HEK293 (cell line): Measurements from ENCODE around the gene LTB4R.

Experiments used
- CTCF ChIA-PET: fragments of 350-600 bp; formaldehyde crosslinking; extraction: SDS; loops from one replicate; lab custom pipeline; 2021; ENCODE audit warnings: antibody characterized with exemption; lab: Yijun Ruan, JAX
- POLR2A ChIA-PET: fragments of 300-600 bp; formaldehyde crosslinking; extraction: SDS; loops from one replicate; lab custom pipeline; 2020; ENCODE audit warnings: antibody characterized with exemption, inconsistent platforms; lab: Yijun Ruan, JAX
- H3K27ac ChIP-seq: fragments of 200-500 bp; sonication (Bioruptor generic); 2 replicates; pipeline ENCODE4 v1.5.1; 2014; ENCODE audit warnings: low read depth, low read length, control low read depth, inconsistent platforms; ENCODE audit errors: extremely low read depth
- H3K36me3 ChIP-seq, 2 experiments: fragments of 200-500 bp in 1 of 2; sonication (Bioruptor generic) in 1 of 2; 1 replicate in 1 of 2; 2 replicates in 1 of 2; pipeline ENCODE4 v1.5.1; 2014 to 2017; ENCODE audit warnings: inconsistent platforms in 2 of 2, low read length in 2 of 2; ENCODE audit not compliant: control insufficient read depth in 2 of 2, insufficient read depth in 1 of 2
- H3K4me1 ChIP-seq: fragments of 200-500 bp; sonication (Bioruptor generic); 2 replicates; pipeline ENCODE4 v1.5.1; 2014; ENCODE audit warnings: mild to moderate bottlenecking, low read length, inconsistent platforms; ENCODE audit not compliant: control insufficient read depth, insufficient read depth
- H3K4me3 ChIP-seq: 2 replicates; pipeline ENCODE4 v1.5.1; 2011; ENCODE audit warnings: low read depth, mild to moderate bottlenecking, control low read depth, low read length, moderate library complexity
- H3K9me3 ChIP-seq: fragments of 200-500 bp; sonication (Bioruptor generic); 2 replicates; pipeline ENCODE4 v1.5.1; 2014; ENCODE audit warnings: low read depth, low read length, inconsistent platforms; ENCODE audit not compliant: control insufficient read depth, insufficient read depth
- GLIS1 ChIP-seq: fragments of 450-650 bp; formaldehyde crosslinking; IDR thresholded peaks from 2 replicates; pipeline ENCODE4 v1.5.1; 2016; ENCODE audit warnings: missing biosample characterization, missing genetic modification characterization
- KLF8 ChIP-seq: fragments of 450-650 bp; formaldehyde crosslinking; IDR thresholded peaks from 2 replicates; pipeline ENCODE4 v1.5.1; 2016; ENCODE audit warnings: missing biosample characterization, missing genetic modification characterization
- KLF9 ChIP-seq: fragments of 450-650 bp; formaldehyde crosslinking; IDR thresholded peaks from 2 replicates; pipeline ENCODE4 v1.5.1; 2016; ENCODE audit warnings: missing biosample characterization, missing genetic modification characterization, low read depth
- RBAK ChIP-seq: fragments of 450-650 bp; formaldehyde crosslinking; IDR thresholded peaks from 2 replicates; pipeline ENCODE4 v1.5.1; 2016; ENCODE audit warnings: missing biosample characterization, missing genetic modification characterization
- SCRT2 ChIP-seq: fragments of 450-650 bp; formaldehyde crosslinking; IDR thresholded peaks from 2 replicates; pipeline ENCODE4 v1.5.1; 2016; ENCODE audit warnings: missing biosample characterization, missing genetic modification characterization
- SETDB1 ChIP-seq: IDR thresholded peaks from one replicate; pipeline ENCODE4 v1.6.1; 2017; ENCODE audit warnings: mild to moderate bottlenecking, low read length, moderate library complexity, mixed read lengths; ENCODE audit not compliant: insufficient read length
- SP7 ChIP-seq: fragments of 450-650 bp; formaldehyde crosslinking; IDR thresholded peaks from 2 replicates; pipeline ENCODE4 v1.5.1; 2016; ENCODE audit warnings: missing biosample characterization, missing genetic modification characterization
- WT1 ChIP-seq: fragments of 450-650 bp; formaldehyde crosslinking; IDR thresholded peaks from 2 replicates; pipeline ENCODE4 v1.5.1; 2016; ENCODE audit warnings: missing biosample characterization, missing genetic modification characterization
- ZBTB7A ChIP-seq: fragments of 450-650 bp; formaldehyde crosslinking; IDR thresholded peaks from 2 replicates; pipeline ENCODE4 v1.5.1; 2016; ENCODE audit warnings: low read depth, missing biosample characterization, missing genetic modification characterization
- ZNF16 ChIP-seq: fragments of 450-650 bp; formaldehyde crosslinking; IDR thresholded peaks from 2 replicates; pipeline ENCODE4 v1.5.1; 2016; ENCODE audit warnings: low read depth, missing biosample characterization, missing genetic modification characterization
- ZNF184 ChIP-seq: fragments of 450-650 bp; IDR thresholded peaks from 2 replicates; pipeline ENCODE4 v1.5.1; 2018; ENCODE audit warnings: missing biosample characterization, mild to moderate bottlenecking, missing genetic modification characterization
- ZNF24 ChIP-seq: fragments of 450-650 bp; formaldehyde crosslinking; IDR thresholded peaks from 2 replicates; pipeline ENCODE4 v1.5.1; 2016; ENCODE audit warnings: missing biosample characterization, missing genetic modification characterization
- ZNF335 ChIP-seq: fragments of 450-650 bp; formaldehyde crosslinking; conservative IDR thresholded peaks from 2 replicates; pipeline ENCODE4 v1.5.1; 2016; ENCODE audit warnings: missing biosample characterization, missing genetic modification characterization
- ZNF404 ChIP-seq: fragments of 450-650 bp; formaldehyde crosslinking; IDR thresholded peaks from 2 replicates; pipeline ENCODE4 v1.5.1; 2017; ENCODE audit warnings: missing biosample characterization, missing genetic modification characterization
- ZNF416 ChIP-seq: fragments of 450-650 bp; formaldehyde crosslinking; IDR thresholded peaks from 2 replicates; pipeline ENCODE4 v1.5.1; 2016; ENCODE audit warnings: missing biosample characterization, missing genetic modification characterization
- ZNF473 ChIP-seq: fragments of 450-650 bp; formaldehyde crosslinking; IDR thresholded peaks from 2 replicates; pipeline ENCODE4 v1.5.1; 2017; ENCODE audit warnings: missing biosample characterization, missing genetic modification characterization
- ZNF488 ChIP-seq: fragments of 450-650 bp; formaldehyde crosslinking; IDR thresholded peaks from 2 replicates; pipeline ENCODE4 v1.5.1; 2016; ENCODE audit warnings: missing biosample characterization, missing genetic modification characterization
- ZNF501 ChIP-seq: fragments of 450-650 bp; formaldehyde crosslinking; IDR thresholded peaks from 2 replicates; pipeline ENCODE4 v1.5.1; 2016; ENCODE audit warnings: missing biosample characterization, missing genetic modification characterization
- ZNF521 ChIP-seq: fragments of 450-650 bp; formaldehyde crosslinking; IDR thresholded peaks from 2 replicates; pipeline ENCODE4 v1.5.1; 2017; ENCODE audit warnings: missing biosample characterization, mild to moderate bottlenecking, missing genetic modification characterization
- ZNF555 ChIP-seq: fragments of 450-650 bp; formaldehyde crosslinking; conservative IDR thresholded peaks from 2 replicates; pipeline ENCODE4 v1.5.1; 2017; ENCODE audit warnings: missing biosample characterization, mild to moderate bottlenecking, missing genetic modification characterization, inconsistent platforms
- ZNF621 ChIP-seq: fragments of 450-650 bp; formaldehyde crosslinking; IDR thresholded peaks from 2 replicates; pipeline ENCODE4 v1.5.1; 2017; ENCODE audit warnings: missing biosample characterization, missing genetic modification characterization
- ZNF624 ChIP-seq: fragments of 450-650 bp; formaldehyde crosslinking; IDR thresholded peaks from 2 replicates; pipeline ENCODE4 v1.5.1; 2017; ENCODE audit warnings: missing biosample characterization, missing genetic modification characterization
- ZNF629 ChIP-seq: fragments of 450-650 bp; formaldehyde crosslinking; IDR thresholded peaks from 2 replicates; pipeline ENCODE4 v1.5.1; 2017; ENCODE audit warnings: missing biosample characterization, missing genetic modification characterization
- ZNF664 ChIP-seq: fragments of 450-650 bp; formaldehyde crosslinking; IDR thresholded peaks from 2 replicates; pipeline ENCODE4 v1.5.1; 2016; ENCODE audit warnings: missing biosample characterization, missing genetic modification characterization
- ZNF76 ChIP-seq: fragments of 450-650 bp; formaldehyde crosslinking; IDR thresholded peaks from 2 replicates; pipeline ENCODE4; 2016; ENCODE audit warnings: low read depth, missing biosample characterization, missing genetic modification characterization, borderline replicate concordance
- ZNF776 ChIP-seq: fragments of 450-650 bp; formaldehyde crosslinking; IDR thresholded peaks from 2 replicates; pipeline ENCODE4 v1.5.0; 2017; ENCODE audit warnings: missing biosample characterization, missing genetic modification characterization, borderline replicate concordance
- ZNF843 ChIP-seq: fragments of 450-650 bp; formaldehyde crosslinking; IDR thresholded peaks from 2 replicates; pipeline ENCODE4 v1.5.1; 2016; ENCODE audit warnings: missing biosample characterization, missing genetic modification characterization
- ZSCAN18 ChIP-seq: fragments of 450-650 bp; formaldehyde crosslinking; IDR thresholded peaks from 2 replicates; pipeline ENCODE4 v1.5.1; 2016; ENCODE audit warnings: missing biosample characterization, missing genetic modification characterization
- TF ChIP-seq, protein P1 (sequence below): fragments of 450-650 bp; formaldehyde crosslinking; IDR thresholded peaks from 2 replicates; pipeline ENCODE4 v1.5.1; 2016; ENCODE audit warnings: missing biosample characterization, missing genetic modification characterization
- TF ChIP-seq, protein P2 (sequence below): fragments of 450-650 bp; formaldehyde crosslinking; IDR thresholded peaks from 2 replicates; pipeline ENCODE4 v1.5.1; 2016; ENCODE audit warnings: missing biosample characterization, missing genetic modification characterization, low read depth

Gene LTB4R

DNA sequence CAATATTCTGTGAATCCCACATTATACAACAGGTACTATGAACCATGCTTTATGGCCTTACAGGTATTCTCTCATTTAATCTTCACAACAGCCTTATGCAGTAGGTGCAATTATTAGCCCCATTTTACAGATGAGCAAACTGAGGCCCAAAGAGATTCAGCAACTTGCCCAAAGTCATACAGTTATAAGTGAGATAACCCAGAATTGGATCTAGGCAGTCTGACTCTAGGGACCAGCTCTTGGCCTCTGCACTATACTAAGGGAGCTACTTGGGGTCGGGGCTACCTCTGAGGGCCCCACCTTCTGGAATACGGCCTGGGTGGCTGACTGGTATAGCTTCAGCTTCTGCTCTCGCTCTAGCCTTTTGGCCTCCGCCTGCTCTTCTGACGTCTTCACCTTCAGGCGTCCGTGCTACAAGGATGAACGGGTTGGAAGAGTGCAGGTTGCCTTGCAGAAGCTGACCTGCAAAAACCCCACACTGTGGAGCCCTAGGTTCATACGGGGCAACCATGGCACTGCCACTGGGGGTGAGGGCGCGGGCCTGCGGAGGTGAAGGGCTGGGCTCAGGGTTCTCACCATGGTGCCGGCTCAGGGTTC lies 40.7 kb upstream of the LTB4R start:
- peak overlapping the region; percentile 92 for H3K4me3 ChIP-seq
- TF ChIP-seq ZNF664 (no peak), ZNF24 (tag by site-specific recombination) (peak; percentile 42; the same call in 1 of the 2 replicates), KLF8 (0 out of 2 replicates have a peak, but pooled peaks have one; percentile 29), ZNF629 (tag by site-specific recombination) (peak; percentile 27), SP7 (no peak)
- POLR2A ChIA-PET, result interaction anchor here (0.5 to 2.9 kb wide), 32 partner anchors 9 to 218 kb away, joined by 3 to 47 read pairs (median 5); partner anchors contain the start of genes CIDEB, DCAF11, DHRS1 and EMC9
- H3K36me3 ChIP-seq, result peaks cover 0 to 36% of the 10 kb centered on the region in 2 experiments; a peak in 1 of 3 replicates
- H3K9me3 ChIP-seq, result no peaks in the 10 kb centered on the region
- CTCF ChIA-PET, result interaction anchor here (0.6 to 3.0 kb wide), 12 partner anchors 11 to 167 kb away, joined by 3 to 17 read pairs (median 4); partner anchors contain the start of genes CIDEB, LTB4R2, MDP1 and TINF2
- peak overlapping the region; percentile 94 for H3K27ac ChIP-seq
- peaks cover 3% of the 10 kb centered on the region; the same call in 1 of the 2 replicates for H3K4me1 ChIP-seq

- CTCF ChIA-PET, result interaction anchor here (0.6 to 3.0 kb wide), 16 partner anchors 11 to 166 kb away, joined by 3 to 17 read pairs (median 4); partner anchors contain the start of genes CIDEB, LTB4R2, MDP1 and TINF2
- POLR2A ChIA-PET, result interaction anchor here (0.5 to 2.9 kb wide), 36 partner anchors 9 to 219 kb away, joined by 3 to 47 read pairs (median 5); partner anchors contain the start of genes CHMP4A, CIDEB, DCAF11 and DHRS1
- Histone ChIP-seq H3K9me3 (no peaks in the 10 kb centered on the region), H3K4me3 (peak within 1 kb of the TSS; percentile 92), H3K36me3 (peaks cover 0 to 30% of the 10 kb centered on the region in 2 experiments; a peak in 1 of 3 replicates), H3K4me1 (peaks cover 3% of the 10 kb centered on the region; the same call in 1 of the 2 replicates), H3K27ac (peak within 1 kb of the TSS; percentile 94)
- TF ChIP-seq ZNF501 (tag by site-specific recombination), result no peak
- no peak for TF ChIP-seq ZNF621 (tag by site-specific recombination)
- TF ChIP-seq ZNF416 (tag by site-specific recombination), result no peak
- TF ChIP-seq, protein P1, sequence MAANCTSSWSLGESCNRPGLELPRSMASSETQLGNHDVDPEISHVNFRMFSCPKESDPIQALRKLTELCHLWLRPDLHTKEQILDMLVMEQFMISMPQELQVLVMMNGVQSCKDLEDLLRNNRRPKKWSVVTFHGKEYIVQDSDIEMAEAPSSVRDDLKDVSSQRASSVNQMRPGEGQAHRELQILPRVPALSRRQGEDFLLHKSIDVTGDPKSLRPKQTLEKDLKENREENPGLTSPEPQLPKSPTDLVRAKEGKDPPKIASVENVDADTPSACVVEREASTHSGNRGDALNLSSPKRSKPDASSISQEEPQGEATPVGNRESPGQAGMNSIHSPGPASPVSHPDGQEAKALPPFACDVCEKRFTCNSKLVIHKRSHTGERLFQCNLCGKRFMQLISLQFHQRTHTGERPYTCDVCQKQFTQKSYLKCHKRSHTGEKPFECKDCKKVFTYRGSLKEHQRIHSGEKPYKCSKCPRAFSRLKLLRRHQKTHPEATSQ (tag by site-specific recombination), result peak; percentile 84; the same call in 1 of the 2 replicates
- TF ChIP-seq SETDB1, result no peak
- TF ChIP-seq, protein P2, sequence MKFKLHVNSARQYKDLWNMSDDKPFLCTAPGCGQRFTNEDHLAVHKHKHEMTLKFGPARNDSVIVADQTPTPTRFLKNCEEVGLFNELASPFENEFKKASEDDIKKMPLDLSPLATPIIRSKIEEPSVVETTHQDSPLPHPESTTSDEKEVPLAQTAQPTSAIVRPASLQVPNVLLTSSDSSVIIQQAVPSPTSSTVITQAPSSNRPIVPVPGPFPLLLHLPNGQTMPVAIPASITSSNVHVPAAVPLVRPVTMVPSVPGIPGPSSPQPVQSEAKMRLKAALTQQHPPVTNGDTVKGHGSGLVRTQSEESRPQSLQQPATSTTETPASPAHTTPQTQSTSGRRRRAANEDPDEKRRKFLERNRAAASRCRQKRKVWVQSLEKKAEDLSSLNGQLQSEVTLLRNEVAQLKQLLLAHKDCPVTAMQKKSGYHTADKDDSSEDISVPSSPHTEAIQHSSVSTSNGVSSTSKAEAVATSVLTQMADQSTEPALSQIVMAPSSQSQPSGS, result no peak
- no peak for TF ChIP-seq ZNF776
- no peak for TF ChIP-seq ZNF488 (tag by site-specific recombination)
- TF ChIP-seq RBAK, result no peak
- TF ChIP-seq ZNF624, result no peak
- TF ChIP-seq ZNF404 (tag by site-specific recombination), result no peak
- no peak for TF ChIP-seq ZNF555 (tag by site-specific recombination)
- no peak for TF ChIP-seq ZNF473 (tag by site-specific recombination)
- TF ChIP-seq ZNF843 (tag by site-specific recombination), result 0 out of 2 replicates have a peak, but pooled peaks have one; percentile 40
- peak; percentile 78 for TF ChIP-seq GLIS1 (tag by site-specific recombination)
- TF ChIP-seq ZNF335 (tag by site-specific recombination), result peak; percentile 70; the same call in 1 of the 2 replicates
- TF ChIP-seq ZNF184 (tag by site-specific recombination), result no peak
- TF ChIP-seq WT1 (tag by site-specific recombination), result no peak
- peak; percentile 75 for TF ChIP-seq ZBTB7A
- TF ChIP-seq ZSCAN18 (tag by site-specific recombination), result no peak
- TF ChIP-seq ZNF521 (tag by site-specific recombination), result no peak
- TF ChIP-seq SCRT2 (tag by site-specific recombination), result peak; percentile 94
- peak; percentile 45; the same call in 1 of the 2 replicates for TF ChIP-seq KLF9 (tag by site-specific recombination)
- TF ChIP-seq ZNF76 (tag by site-specific recombination), result peak; percentile 71; the same call in 1 of the 2 replicates
- no peak for TF ChIP-seq ZNF16 (tag by site-specific recombination)
These were observed 40.0 kb upstream of the LTB4R start, which contains the start of gene RABGGTA for GRCh38 chr14:24271134-24271833. TSS of gene RABGGTA (minus strand) at chr14:24271597. CDS start at chr14:24271115, 482 bp downstream.
